Panc1 (cell line): Measurements from ENCODE around the gene CCDC152. TPM values are rescaled to one million over a fixed set of nuclear protein-coding genes. Genes with fewer than 3 reads are reported as not detected.

Experiments
- ATAC-seq: fragments of 200-7000 bp; cut with Tn5 transposase; 2 replicates; pipeline ENCODE4 v1.9.1; 2020; ENCODE audit warnings: mild to moderate bottlenecking, moderate library complexity
- BruUV-seq: library from RNA; stranded (reverse); fragments of 400-500 nt; replicated peaks from 2 replicates; lab custom pipeline; 2021; lab: Mats Ljungman, UMichigan
- CTCF ChIA-PET: fragments of 300-600 bp; sonication (Branson Sonifier 250); formaldehyde crosslinking; loops from one replicate; lab custom pipeline; 2022; ENCODE audit warnings: antibody characterized with exemption; lab: Charles Lee
- POLR2A ChIA-PET: fragments of 300-600 bp; sonication (Branson Sonifier 250); formaldehyde crosslinking; loops from one replicate; lab custom pipeline; 2022; ENCODE audit warnings: antibody characterized with exemption; lab: Charles Lee
- DNase-seq: peaks from one replicate; pipeline ENCODE4 v3.0.0-alpha.2; 2010; ENCODE audit warnings: low read depth, low spot score
- H3K27ac ChIP-seq: 2 replicates; pipeline ENCODE4 v1.5.1; 2011; ENCODE audit warnings: mild to moderate bottlenecking, low read length, inconsistent platforms
- H3K27me3 ChIP-seq: fragments of 200-500 bp; sonication (Bioruptor generic); 2 replicates; pipeline ENCODE4 v1.6.0; 2014; ENCODE audit warnings: low read length, inconsistent platforms; ENCODE audit not compliant: control insufficient read depth, insufficient read depth
- H3K36me3 ChIP-seq: fragments of 200-500 bp; sonication (Bioruptor generic); 2 replicates; pipeline ENCODE4 v1.5.1; 2014; ENCODE audit warnings: inconsistent platforms, mild to moderate bottlenecking, low read length, moderate library complexity; ENCODE audit not compliant: control insufficient read depth, insufficient read depth
- H3K4me1 ChIP-seq: 2 replicates; pipeline ENCODE4 v1.5.1; 2011; ENCODE audit warnings: inconsistent platforms, mild to moderate bottlenecking, low read length, moderate library complexity; ENCODE audit not compliant: control insufficient read depth, insufficient read depth
- H3K4me3 ChIP-seq, 2 experiments: 2 replicates each; pipeline ENCODE4 v1.5.1; 2011 to 2012; ENCODE audit warnings: low read depth in 2 of 2, low read length in 2 of 2, mild to moderate bottlenecking in 2 of 2, inconsistent platforms in 1 of 2, moderate library complexity in 1 of 2
- H3K9me3 ChIP-seq: fragments of 200-500 bp; sonication (Bioruptor generic); 2 replicates; pipeline ENCODE4 v1.5.1; 2014; ENCODE audit warnings: low read depth, mild to moderate bottlenecking, inconsistent platforms, low read length, moderate library complexity; ENCODE audit not compliant: control insufficient read depth, insufficient read depth
- POLR2AphosphoS5 ChIP-seq: IDR thresholded peaks from 2 replicates; pipeline ENCODE4 v1.6.1; 2012; ENCODE audit warnings: mild to moderate bottlenecking, low read depth, low read length, moderate library complexity
- SIN3A ChIP-seq: IDR thresholded peaks from 2 replicates; pipeline ENCODE4 v1.6.1; 2012; ENCODE audit warnings: low read depth, mild to moderate bottlenecking, low read length, moderate library complexity, borderline replicate concordance; ENCODE audit not compliant: insufficient read depth
- TCF7L2 ChIP-seq: IDR thresholded peaks from 2 replicates; pipeline ENCODE4 v1.6.1; 2011; ENCODE audit warnings: mild to moderate bottlenecking, low read depth, low read length, inconsistent platforms
- in situ Hi-C: cut with HindIII; loops from 2 replicates; pipeline ENCODE4 v1.10.0; 2016; ENCODE audit warnings: low sequenced_read_pairs, low pct_unique_long_range_greater_than_20kb
- intact Hi-C: fragments of 100-400 bp; cut with micrococcal nuclease; formaldehyde crosslinking; loops from one replicate; pipeline ENCODE4 v1.10.0; 2022; ENCODE audit not compliant: unreplicated experiment
- total RNA-seq: library from RNA; stranded (reverse); gene quantifications from one replicate; pipeline ENCODE4 v1.2.1, GENCODE V29; 2021; ENCODE audit not compliant: unreplicated experiment
- TF ChIP-seq, protein P1 (sequence below), 2 experiments: IDR thresholded peaks; 2 replicates each; pipeline ENCODE4 v1.6.1; 2011 to 2012; ENCODE audit warnings: low read depth in 2 of 2, control low read depth in 1 of 2, low read length in 1 of 2, mild to moderate bottlenecking in 1 of 2, moderate library complexity in 1 of 2; ENCODE audit not compliant: insufficient read depth in 1 of 2
- TF ChIP-seq, protein P2 (sequence below): fragments of 450-650 bp; IDR thresholded peaks from 2 replicates; pipeline ENCODE4 v1.5.1; 2017; ENCODE audit warnings: mild to moderate bottlenecking

The CCDC152 gene
- total RNA-seq, 1 experiment from 2014 or later: not detected

DNA sequence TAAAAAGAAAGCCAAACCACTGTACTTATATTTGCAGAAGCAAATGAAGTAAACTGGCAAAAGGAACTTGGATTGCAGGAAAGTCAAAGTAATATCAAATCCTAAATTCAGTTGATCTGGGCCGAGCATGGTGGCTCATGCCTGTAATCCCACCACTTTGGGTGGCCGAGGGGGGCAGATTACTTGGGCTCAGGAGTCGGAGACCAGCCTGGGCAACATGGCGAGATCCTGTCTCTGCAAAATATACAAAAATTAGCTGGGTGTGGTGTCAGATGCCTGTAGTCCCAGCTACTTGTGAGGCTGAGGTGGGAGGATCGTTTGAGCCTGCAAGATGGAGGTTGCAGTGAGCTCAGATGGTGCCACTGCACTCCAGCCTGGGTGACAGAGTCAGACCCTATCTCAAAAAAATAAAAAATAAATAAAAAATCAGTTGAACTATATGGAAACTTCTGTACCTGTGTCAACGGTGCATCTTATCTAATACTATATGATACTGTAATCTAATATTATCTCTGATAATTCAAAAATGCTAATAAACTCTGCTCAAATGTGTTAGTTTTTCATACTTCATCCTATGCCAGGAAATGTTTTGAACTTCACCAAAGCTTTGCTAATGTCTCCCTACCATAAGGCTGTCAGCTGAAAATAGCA is 45.0 kb downstream of the CCDC152 start:
- CTCF ChIA-PET: no interaction called here
- intact Hi-C loops: no loop called here
- Histone ChIP-seq H3K27me3 (no peaks in the 10 kb centered on the region), H3K9me3 (peaks cover 4% of the 10 kb centered on the region; the same call in 1 of the 2 replicates), H3K4me1 (no peaks in the 10 kb centered on the region), H3K36me3 (no peaks in the 10 kb centered on the region), H3K4me3 (no peak overlapping the region), H3K27ac (no peak overlapping the region)
- ATAC-seq: no peak
- in situ Hi-C loops: no loop called here
- POLR2A ChIA-PET: no interaction called here
- TF ChIP-seq TCF7L2: no peak
- TF ChIP-seq, protein P1, sequence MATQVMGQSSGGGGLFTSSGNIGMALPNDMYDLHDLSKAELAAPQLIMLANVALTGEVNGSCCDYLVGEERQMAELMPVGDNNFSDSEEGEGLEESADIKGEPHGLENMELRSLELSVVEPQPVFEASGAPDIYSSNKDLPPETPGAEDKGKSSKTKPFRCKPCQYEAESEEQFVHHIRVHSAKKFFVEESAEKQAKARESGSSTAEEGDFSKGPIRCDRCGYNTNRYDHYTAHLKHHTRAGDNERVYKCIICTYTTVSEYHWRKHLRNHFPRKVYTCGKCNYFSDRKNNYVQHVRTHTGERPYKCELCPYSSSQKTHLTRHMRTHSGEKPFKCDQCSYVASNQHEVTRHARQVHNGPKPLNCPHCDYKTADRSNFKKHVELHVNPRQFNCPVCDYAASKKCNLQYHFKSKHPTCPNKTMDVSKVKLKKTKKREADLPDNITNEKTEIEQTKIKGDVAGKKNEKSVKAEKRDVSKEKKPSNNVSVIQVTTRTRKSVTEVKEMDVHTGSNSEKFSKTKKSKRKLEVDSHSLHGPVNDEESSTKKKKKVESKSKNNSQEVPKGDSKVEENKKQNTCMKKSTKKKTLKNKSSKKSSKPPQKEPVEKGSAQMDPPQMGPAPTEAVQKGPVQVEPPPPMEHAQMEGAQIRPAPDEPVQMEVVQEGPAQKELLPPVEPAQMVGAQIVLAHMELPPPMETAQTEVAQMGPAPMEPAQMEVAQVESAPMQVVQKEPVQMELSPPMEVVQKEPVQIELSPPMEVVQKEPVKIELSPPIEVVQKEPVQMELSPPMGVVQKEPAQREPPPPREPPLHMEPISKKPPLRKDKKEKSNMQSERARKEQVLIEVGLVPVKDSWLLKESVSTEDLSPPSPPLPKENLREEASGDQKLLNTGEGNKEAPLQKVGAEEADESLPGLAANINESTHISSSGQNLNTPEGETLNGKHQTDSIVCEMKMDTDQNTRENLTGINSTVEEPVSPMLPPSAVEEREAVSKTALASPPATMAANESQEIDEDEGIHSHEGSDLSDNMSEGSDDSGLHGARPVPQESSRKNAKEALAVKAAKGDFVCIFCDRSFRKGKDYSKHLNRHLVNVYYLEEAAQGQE (IDR thresholded peaks at IDR 0.05; ENCODE audit: insufficient read depth in 1 of 2, low read depth in 2 of 2, low read length in 1 of 2): no peak
- no peak for TF ChIP-seq POLR2AphosphoS5
- TF ChIP-seq, protein P2, sequence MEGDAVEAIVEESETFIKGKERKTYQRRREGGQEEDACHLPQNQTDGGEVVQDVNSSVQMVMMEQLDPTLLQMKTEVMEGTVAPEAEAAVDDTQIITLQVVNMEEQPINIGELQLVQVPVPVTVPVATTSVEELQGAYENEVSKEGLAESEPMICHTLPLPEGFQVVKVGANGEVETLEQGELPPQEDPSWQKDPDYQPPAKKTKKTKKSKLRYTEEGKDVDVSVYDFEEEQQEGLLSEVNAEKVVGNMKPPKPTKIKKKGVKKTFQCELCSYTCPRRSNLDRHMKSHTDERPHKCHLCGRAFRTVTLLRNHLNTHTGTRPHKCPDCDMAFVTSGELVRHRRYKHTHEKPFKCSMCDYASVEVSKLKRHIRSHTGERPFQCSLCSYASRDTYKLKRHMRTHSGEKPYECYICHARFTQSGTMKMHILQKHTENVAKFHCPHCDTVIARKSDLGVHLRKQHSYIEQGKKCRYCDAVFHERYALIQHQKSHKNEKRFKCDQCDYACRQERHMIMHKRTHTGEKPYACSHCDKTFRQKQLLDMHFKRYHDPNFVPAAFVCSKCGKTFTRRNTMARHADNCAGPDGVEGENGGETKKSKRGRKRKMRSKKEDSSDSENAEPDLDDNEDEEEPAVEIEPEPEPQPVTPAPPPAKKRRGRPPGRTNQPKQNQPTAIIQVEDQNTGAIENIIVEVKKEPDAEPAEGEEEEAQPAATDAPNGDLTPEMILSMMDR: no peak
- no peak for TF ChIP-seq SIN3A
- DNase-seq: no peak
- BruUV-seq: no TSS peak

DNA sequence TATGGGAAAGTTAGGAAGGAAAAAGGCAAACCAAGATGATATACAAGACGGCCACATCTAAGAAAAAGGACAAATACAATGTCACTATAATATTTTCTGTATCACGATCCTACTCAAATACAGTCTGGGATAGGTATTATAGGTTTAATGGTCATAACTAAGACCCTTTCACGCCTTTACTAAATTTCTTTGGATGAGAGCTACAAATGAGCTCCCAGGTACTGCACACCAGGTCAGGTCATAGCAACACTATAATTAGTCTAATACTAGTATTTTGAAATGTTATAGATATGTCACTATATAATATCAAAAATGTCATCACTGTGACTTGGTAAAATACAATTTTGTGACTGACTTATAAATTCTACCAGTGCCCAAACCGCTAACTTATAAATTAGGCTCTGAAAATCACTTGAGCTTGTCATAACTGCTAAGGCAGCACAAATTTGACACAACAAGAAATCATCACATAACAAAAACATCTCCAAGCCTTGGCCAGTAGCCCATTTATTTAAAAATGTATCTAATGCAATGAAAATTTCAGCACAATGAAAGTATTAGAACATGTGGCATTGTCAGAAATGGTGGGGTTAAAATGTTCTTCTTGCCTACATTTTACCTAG is 48.2 kb downstream of the CCDC152 start:
- Histone ChIP-seq H3K36me3 (no peaks in the 10 kb centered on the region), H3K27me3 (no peaks in the 10 kb centered on the region), H3K4me3 (no peak overlapping the region), H3K27ac (no peak overlapping the region), H3K9me3 (no peaks in the 10 kb centered on the region), H3K4me1 (no peaks in the 10 kb centered on the region)
- TF ChIP-seq, protein P1 (IDR thresholded peaks at IDR 0.05; ENCODE audit: insufficient read depth in 1 of 2, low read depth in 2 of 2, low read length in 1 of 2): no peak
- TF ChIP-seq SIN3A (no peak), TCF7L2 (no peak), POLR2AphosphoS5 (no peak)
- TF ChIP-seq, protein P2: no peak
- DNase-seq (no peak), ATAC-seq (no peak)
- POLR2A ChIA-PET: no interaction called here
- CTCF ChIA-PET: no interaction called here
- in situ Hi-C loops: no loop called here
- no TSS peak for BruUV-seq
- intact Hi-C loops: no loop called here
